Spinal cord (tissue), 10 donors: ENCODE results near the gene SMAD7. TPM values are rescaled to one million over a fixed set of nuclear protein-coding genes. Genes with fewer than 3 reads are reported as not detected.
A peak's percentile ranks its signal among the peaks of the same experiment; 100 is the strongest.

Experiments used
- DNase-seq, 6 donors: peaks; one replicate each; pipeline versions ENCODE4 v3.0.0 to v3.0.0-alpha.2; 2013 to 2015; ENCODE audit warnings: low spot score in 6 of 6, low read depth in 4 of 6
- H3K27ac ChIP-seq: one replicate; pipeline ENCODE4 v1.5.1; 2013; ENCODE audit warnings: low read depth, low read length, control low read depth
- H3K27me3 ChIP-seq: one replicate; pipeline ENCODE4 v1.6.1; 2013; ENCODE audit warnings: low read length; ENCODE audit not compliant: control insufficient read depth, insufficient read depth
- H3K36me3 ChIP-seq: one replicate; pipeline ENCODE4 v1.6.1; 2013; ENCODE audit warnings: low read length; ENCODE audit not compliant: control insufficient read depth, insufficient read depth
- H3K4me1 ChIP-seq: one replicate; pipeline ENCODE4 v1.6.1; 2013; ENCODE audit warnings: low read length; ENCODE audit not compliant: control insufficient read depth, insufficient read depth
- H3K4me3 ChIP-seq: one replicate; pipeline ENCODE4 v1.5.1; 2013; ENCODE audit warnings: low read depth, low read length, control low read depth
- H3K9me3 ChIP-seq: one replicate; pipeline ENCODE4 v1.6.1; 2013; ENCODE audit warnings: low read length; ENCODE audit not compliant: control insufficient read depth, insufficient read depth
- WGBS: methylation state at CpG from one replicate; pipeline ENCODE4 v1.1.5; 2013; ENCODE audit warnings: missing lambda C conversion rate; ENCODE audit not compliant: insufficient coverage; 5-methylcytosine and 5-hydroxymethylcytosine counted together
- polyA plus RNA-seq, 2 donors: library from polyadenylated mRNA; unstranded; fragments of 120-200 nt; gene quantifications; one replicate each; pipeline ENCODE4 v1.2.1, GENCODE V29; 2013; ENCODE audit not compliant: insufficient read length in 2 of 2
- total RNA-seq, 2 donors: library from RNA; depleted of rRNA in 1 of 2; stranded (reverse); fragments of 120-200 nt in 1 of 2; fragments of >200 nt in 1 of 2; gene quantifications; one replicate each; pipeline versions ENCODE4 v1.2.3 to v1.2.4, GENCODE V29; 2013 to 2014
- donor health status: healthy.

SMAD7 gene
- total and polyA plus RNA-seq, 4 donors = 18.5 to 28.8 (median 21.8) TPM

DNA sequence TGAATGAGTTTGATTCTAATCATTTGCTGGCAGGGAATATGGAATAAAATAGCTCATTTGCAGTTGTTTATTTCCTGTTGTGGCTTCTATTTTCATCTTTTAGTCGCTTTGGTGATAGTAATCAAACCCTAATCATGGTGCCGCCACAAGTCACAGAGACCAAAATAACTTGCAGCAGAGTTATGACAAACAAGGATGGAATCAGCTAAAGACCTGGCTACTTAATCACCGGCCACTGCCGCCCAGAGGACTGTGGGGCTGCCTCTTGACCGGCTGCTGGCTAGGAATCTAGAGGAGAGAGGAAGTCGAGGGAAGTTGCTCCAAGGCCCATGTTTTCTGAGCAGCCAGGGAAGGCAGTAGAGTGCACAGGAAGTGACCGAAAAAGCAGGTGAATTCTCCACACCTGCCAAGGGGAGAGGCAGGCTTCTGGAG lies 5.1 kb upstream of the SMAD7 start:
- no peaks in the 10 kb centered on the region for H3K36me3 ChIP-seq
- H3K9me3 ChIP-seq = no peaks in the 10 kb centered on the region
- WGBS = 74% methylated on average over 5 of the region's 7 CpGs
- peaks cover 9% of the 10 kb centered on the region for H3K4me1 ChIP-seq
- no peak for DNase-seq
- no peak overlapping the region for H3K4me3 ChIP-seq
- H3K27me3 ChIP-seq = no peaks in the 10 kb centered on the region
- H3K27ac ChIP-seq = no peak overlapping the region

DNA sequence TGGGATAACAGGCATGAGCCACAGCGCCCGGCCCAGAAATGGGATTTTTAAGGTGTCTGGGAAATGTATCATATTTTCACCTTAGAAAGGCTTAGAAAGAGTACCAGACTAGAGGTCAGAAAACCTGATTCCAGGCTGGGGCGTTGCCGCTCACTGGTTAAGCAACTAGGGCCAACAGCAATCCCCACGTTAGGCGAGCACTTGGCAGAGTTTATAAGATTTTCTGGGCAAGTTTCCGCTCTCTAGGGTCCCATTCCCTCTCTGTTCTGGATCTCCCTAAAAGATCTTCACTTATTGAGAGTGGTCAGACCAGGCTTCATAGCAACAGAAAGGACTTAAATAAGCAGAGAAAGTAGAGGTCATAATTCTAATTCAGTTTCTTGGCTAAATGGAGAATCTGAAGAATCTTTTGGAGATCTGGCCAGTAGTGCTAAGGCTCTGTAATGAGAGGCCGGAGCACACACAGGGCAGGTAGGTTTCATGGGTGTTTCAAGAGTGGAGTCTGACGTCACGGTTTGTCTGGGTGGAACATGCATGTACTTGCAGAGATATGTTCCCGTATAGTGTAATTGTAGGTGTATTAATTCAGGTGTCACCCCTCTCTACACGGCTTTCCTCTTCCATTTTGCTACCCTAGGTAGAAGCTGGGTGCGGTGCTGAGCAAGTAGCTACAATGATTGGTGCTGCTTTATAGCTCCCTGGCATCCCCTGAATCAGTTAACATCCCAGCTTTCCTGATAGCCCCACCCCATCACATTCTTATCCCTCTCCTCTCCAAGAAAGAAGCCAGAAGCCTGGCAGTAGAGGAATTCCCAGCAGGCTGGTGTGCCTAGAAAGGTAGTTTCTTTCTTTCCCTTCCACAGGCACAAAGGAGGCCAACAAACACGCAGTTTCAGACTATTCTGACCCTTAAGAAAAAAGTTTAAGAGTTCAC lies 4.4 kb upstream of the SMAD7 start:
- WGBS = 98% methylated on average over 4 of the region's 14 CpGs
- Histone ChIP-seq H3K27me3 (no peaks in the 10 kb centered on the region), H3K9me3 (no peaks in the 10 kb centered on the region), H3K4me1 (peaks cover 9% of the 10 kb centered on the region), H3K27ac (peak overlapping the region; percentile 33), H3K4me3 (no peak overlapping the region), H3K36me3 (no peaks in the 10 kb centered on the region)
- DNase-seq = no peak

DNA sequence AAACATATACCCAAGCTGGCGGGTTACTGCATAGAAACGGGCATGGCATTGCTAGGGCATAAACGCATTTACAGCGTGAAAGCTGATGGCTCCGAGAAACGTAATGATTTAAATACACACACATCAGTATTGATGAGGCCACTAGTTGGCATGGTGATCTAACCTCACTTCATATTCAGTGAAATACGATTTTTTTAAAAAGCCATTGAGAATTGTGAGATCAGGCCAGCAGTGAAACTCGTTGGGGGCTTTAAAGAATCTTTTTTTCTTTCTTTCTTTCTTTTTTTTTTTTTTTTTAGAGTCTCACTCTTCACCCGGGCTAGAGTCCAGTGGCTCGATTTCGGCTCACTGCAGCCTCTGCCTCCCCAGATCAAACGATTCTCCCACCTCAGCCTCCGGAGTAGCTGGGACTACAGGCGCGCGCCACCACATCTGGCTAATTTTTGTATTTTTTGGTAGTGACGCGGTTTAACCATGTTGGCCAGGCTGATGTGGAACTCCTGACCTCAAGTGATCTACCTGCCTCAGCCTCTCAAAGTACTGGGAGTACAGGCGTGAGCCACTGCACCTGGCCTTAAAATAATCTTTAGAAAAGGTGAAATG lies 2.4 kb upstream of the SMAD7 start:
- WGBS = 51% methylated on average over 14 of the region's 19 CpGs
- DNase-seq = peak in 1 of 6 donors; percentile 78
- Histone ChIP-seq H3K36me3 (no peaks in the 10 kb centered on the region), H3K4me3 (peak overlapping the region; percentile 78), H3K9me3 (no peaks in the 10 kb centered on the region), H3K27me3 (no peaks in the 10 kb centered on the region), H3K4me1 (peaks cover 19% of the 10 kb centered on the region), H3K27ac (peak overlapping the region; percentile 99)

DNA sequence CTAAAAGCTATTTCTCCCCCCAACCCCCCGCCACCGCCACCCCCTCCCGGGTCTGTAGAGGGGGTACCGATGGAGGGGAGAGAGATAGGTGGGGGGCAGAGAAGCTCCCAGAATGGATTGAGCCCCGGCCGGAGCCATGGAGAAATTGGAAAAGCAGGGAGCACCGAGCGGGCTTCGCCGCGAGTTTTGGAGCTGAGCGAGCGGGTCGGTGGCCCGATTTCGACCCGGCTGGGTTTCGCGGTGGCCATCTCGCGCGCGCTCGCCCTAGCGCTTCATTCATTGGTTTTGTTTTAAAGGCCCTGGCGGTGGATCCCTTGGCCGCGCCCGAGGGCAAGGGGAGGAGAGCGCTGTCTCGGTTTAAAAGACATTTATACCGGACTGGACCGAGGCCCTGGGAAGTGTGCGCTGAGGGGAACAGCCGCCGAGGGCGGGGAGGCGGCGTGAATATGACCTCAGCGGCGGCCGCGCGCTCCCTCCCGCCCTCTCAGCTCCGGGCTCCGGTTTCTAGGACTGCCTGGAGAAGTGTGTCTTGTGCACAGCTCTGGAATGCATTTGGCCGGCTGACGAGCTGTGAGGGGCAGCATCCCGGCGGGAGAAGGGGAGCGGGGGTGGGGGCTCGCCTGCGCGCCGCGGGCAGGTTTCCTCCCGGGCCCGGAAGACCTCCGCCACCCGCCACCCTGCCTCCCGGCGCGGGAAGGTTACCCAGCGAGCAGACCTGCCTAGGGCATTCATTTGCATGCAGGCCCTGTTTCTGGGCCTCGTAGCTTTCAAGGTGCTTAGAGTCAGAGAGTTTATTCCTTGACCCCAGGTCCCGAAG lies 1.7 kb upstream of the SMAD7 start:
- under 1% methylated on average over 63 of the region's 67 CpGs for WGBS
- no peaks in the 10 kb centered on the region for H3K27me3 ChIP-seq
- H3K4me1 ChIP-seq = peaks cover 26% of the 10 kb centered on the region
- peak overlapping the region; percentile 78 for H3K4me3 ChIP-seq
- peak in 2 of 6 donors; percentile 90 to 92 for DNase-seq
- H3K9me3 ChIP-seq = no peaks in the 10 kb centered on the region
- peak overlapping the region; percentile 99 for H3K27ac ChIP-seq
- no peaks in the 10 kb centered on the region for H3K36me3 ChIP-seq

DNA sequence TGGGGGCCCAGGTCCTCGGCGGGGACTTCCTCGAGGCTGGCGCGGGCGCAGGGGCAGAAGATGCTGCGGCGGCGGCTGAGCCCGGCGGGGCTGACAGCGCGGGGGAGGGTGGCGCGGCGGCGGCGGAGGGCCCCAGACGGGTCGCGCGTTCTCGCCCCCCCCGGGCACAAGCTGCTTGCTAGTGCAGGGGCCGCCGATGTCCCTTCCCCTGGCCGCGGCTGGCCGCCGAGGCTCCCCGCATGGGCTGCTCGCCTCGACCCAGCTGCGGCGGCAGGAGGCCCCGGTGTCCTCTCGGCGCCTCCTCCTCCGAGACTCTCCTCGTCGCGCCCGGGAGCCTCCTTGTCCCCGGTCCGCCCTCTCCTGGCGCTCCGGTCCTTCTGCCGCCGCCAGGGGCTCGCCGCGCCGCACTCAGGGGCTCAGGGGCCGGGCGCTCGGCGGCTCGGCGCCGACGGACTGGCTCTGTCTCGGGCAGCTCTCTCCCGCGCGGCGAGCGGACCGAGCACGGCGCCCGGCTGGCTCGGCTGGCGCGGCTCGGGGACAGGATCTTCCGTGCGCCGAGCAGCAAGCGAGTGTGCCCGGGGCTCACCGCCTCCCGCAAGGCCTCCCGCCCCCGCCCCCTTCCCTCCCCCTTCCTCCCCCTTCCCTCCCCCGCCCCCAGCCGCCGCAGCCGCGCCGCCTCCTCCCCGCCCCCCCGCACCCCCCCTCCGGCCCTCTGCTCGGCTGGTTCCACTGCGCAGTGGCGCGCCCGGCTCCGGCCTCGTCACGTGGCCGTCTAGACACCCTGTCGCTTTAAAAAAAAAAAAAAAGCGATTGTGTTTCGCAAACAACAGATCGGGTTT lies 902 bp upstream of the SMAD7 start:
- H3K27me3 ChIP-seq = no peaks in the 10 kb centered on the region
- under 1% methylated on average over 70 of the region's 106 CpGs for WGBS
- H3K27ac ChIP-seq = peak overlapping the region; percentile 99
- no peaks in the 10 kb centered on the region for H3K9me3 ChIP-seq
- peak overlapping the region; percentile 78 for H3K4me3 ChIP-seq
- no peaks in the 10 kb centered on the region for H3K36me3 ChIP-seq
- peak in 5 of 6 donors; percentile 74 to 97 (median 84) for DNase-seq
- peaks cover 32% of the 10 kb centered on the region for H3K4me1 ChIP-seq

DNA sequence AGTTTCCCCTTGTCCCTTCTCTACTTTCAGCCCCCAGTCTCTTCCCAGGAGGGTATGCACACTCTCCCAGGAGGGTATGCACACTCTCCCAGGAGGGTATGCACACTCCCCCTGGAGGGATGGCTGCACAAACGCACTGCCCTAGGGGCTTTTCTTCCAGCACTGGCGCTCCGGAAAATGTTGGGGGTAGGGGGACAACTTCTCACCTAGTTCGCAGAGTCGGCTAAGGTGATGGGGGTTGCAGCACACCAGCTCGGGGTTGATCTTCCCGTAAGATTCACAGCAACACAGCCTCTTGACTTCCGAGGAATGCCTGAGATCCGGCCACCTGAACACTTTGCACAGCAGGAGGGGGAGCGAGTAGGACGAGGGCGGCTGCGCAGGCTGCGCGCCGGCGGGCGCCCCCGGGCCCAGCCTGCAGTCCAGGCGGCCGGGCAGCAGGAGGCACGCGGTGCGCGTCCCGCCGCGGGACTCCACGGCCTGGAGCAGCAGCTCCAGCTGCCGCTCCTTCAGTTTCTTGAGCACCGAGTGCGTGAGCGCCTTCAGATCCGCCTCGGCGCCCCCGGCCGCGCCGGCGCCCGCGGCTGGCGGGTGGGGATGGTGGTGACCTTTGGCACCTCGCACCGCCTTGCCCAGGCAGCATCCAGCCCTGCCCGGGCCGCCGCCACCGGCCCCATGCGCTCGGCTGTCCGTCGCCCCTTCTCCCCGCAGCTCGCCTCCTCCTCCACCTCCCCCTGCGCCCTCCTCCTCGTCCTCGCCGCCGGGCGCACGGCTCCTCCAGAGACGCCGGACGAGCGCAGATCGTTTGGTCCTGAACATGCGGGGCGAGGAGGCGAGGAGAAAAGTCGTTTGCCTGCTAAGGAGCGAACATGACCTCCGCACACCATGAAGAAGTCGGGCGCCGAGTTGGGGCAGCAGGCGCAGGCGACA lies 894 bp downstream of the SMAD7 start:
- peak in 2 of 6 donors; percentile 66 to 67 for DNase-seq
- 0% methylated on average over 78 of the region's 79 CpGs for WGBS
- Histone ChIP-seq H3K27me3 (no peaks in the 10 kb centered on the region), H3K9me3 (no peaks in the 10 kb centered on the region), H3K4me3 (peak overlapping the region; percentile 66), H3K4me1 (peaks cover 46% of the 10 kb centered on the region), H3K36me3 (peaks cover 5% of the 10 kb centered on the region), H3K27ac (peak overlapping the region; percentile 76)

DNA sequence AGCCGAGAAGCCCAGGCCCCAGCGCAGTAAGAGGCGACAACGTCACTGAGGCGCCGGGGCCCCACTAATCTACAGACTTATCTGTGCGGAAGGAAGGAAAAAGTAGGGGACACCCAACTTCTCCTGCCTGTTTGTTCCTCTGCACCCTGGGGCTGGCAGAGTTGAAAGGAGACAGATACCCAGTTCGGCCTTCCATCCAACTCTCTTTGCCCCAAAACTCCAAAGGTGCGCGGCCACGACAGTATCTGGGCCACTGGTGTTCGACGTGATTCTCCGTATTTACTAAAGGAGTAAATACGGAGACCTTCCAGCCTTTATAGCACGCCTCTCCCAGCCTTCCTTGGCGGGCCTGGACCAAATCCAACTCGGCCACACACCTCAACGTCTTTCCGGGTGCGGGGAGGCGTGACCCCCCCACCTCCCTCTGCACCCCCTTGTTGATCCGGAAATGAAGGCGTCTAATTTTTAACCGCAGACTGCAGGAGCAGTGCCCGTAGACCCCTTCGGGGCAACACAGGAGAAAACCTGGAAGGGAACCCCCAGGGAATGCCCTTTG lies 1.6 kb downstream of the SMAD7 start:
- Histone ChIP-seq H3K36me3 (peaks cover 8% of the 10 kb centered on the region), H3K4me3 (peak overlapping the region; percentile 61), H3K4me1 (peaks cover 53% of the 10 kb centered on the region), H3K9me3 (no peaks in the 10 kb centered on the region), H3K27me3 (no peaks in the 10 kb centered on the region), H3K27ac (peak overlapping the region; percentile 76)
- 0% methylated on average over 23 of the region's 27 CpGs for WGBS
- DNase-seq = peak in 1 of 6 donors; percentile 53
